ENCODE data around the gene DAB1.

Gene DAB1

GRCh38 chr1:57229998-57230397 is 193.9 kb downstream of the DAB1 start:
- no peaks in the 10 kb centered on the region for H3K36me3 ChIP-seq (ENCODE audit: control insufficient read depth in 2 of 2, insufficient read depth in 1 of 2, low read length in 2 of 2)
- no peak for TF ChIP-seq ATF2 (tag by site-specific recombination; IDR thresholded peaks at IDR 0.05; ENCODE audit: low read depth)
- TF ChIP-seq ZBTB7A (tag by site-specific recombination; IDR thresholded peaks at IDR 0.05; ENCODE audit: low read depth): no peak
- TF ChIP-seq OVOL3 (tag by site-specific recombination; IDR thresholded peaks at IDR 0.05): no peak
- no peak for TF ChIP-seq CTCF (tag by site-specific recombination; IDR thresholded peaks at IDR 0.05)
- no peak for TF ChIP-seq SCRT2 (tag by site-specific recombination; IDR thresholded peaks at IDR 0.05)
- TF ChIP-seq ZNF140 (tag by site-specific recombination; IDR thresholded peaks at IDR 0.05): no peak
- POLR2A ChIA-PET: no interaction called here

GRCh38 chr1:57229076-57229475 is 194.8 kb downstream of the DAB1 start:
- POLR2A ChIA-PET: no interaction called here
- no peak for TF ChIP-seq BCL11A (tag by site-specific recombination; IDR thresholded peaks at IDR 0.05; ENCODE audit: low read depth)
- no peak for TF ChIP-seq ZNF404 (tag by site-specific recombination; IDR thresholded peaks at IDR 0.05)
- no peak for TF ChIP-seq ZNF311 (tag by site-specific recombination; IDR thresholded peaks at IDR 0.05; ENCODE audit: borderline replicate concordance)
- TF ChIP-seq GLIS1 (tag by site-specific recombination; IDR thresholded peaks at IDR 0.05): peak; percentile 65
- no peak for TF ChIP-seq ZNF416 (tag by site-specific recombination; IDR thresholded peaks at IDR 0.05)
- no peak for TF ChIP-seq ZNF138 (tag by site-specific recombination; IDR thresholded peaks at IDR 0.05; ENCODE audit: borderline replicate concordance)
- TF ChIP-seq HIC1 (tag by site-specific recombination; IDR thresholded peaks at IDR 0.05): no peak
- no peak for TF ChIP-seq ZBTB20 (tag by site-specific recombination; IDR thresholded peaks at IDR 0.05)
- TF ChIP-seq ZNF629 (tag by site-specific recombination; IDR thresholded peaks at IDR 0.05): no peak
- CTCF ChIA-PET: no interaction called here

More at GRCh38 chr1:57229998-57230397, 193.9 kb downstream of the DAB1 start:
- no peak overlapping the region for H3K27ac ChIP-seq (ENCODE audit: extremely low read depth, low read depth, low read length)
- no peaks in the 10 kb centered on the region for H3K4me1 ChIP-seq (ENCODE audit: control insufficient read depth, insufficient read depth, low read length)
- no peak overlapping the region for H3K4me3 ChIP-seq (ENCODE audit: low read depth, low read length)
- H3K9me3 ChIP-seq (ENCODE audit: control insufficient read depth, insufficient read depth, low read depth, low read length): no peaks in the 10 kb centered on the region
- CTCF ChIA-PET: interaction anchor here (0.6 kb wide), 1 partner anchor 173 kb away, joined by 3 read pairs; no protein-coding TSS in a partner anchor

GRCh38 chr1:57222801-57223200 is 201.1 kb downstream of the DAB1 start:
- Histone ChIP-seq H3K27ac (ENCODE audit: extremely low read depth, low read depth, low read length) (no peak overlapping the region), H3K4me3 (ENCODE audit: low read depth, low read length) (no peak overlapping the region), H3K36me3 (ENCODE audit: control insufficient read depth in 2 of 2, insufficient read depth in 1 of 2, low read length in 2 of 2) (no peaks in the 10 kb centered on the region), H3K4me1 (ENCODE audit: control insufficient read depth, insufficient read depth, low read length) (no peaks in the 10 kb centered on the region), H3K9me3 (ENCODE audit: control insufficient read depth, insufficient read depth, low read depth, low read length) (no peaks in the 10 kb centered on the region)
- POLR2A ChIA-PET: no interaction called here
- CTCF ChIA-PET: interaction anchor here (0.8 to 1.0 kb wide), 2 partner anchors 9 to 13 kb away, joined by 3 read pairs; no protein-coding TSS in a partner anchor
- TF ChIP-seq ZNF777 (tag by site-specific recombination; IDR thresholded peaks at IDR 0.05; ENCODE audit: borderline replicate concordance): no peak
- TF ChIP-seq KLF1 (tag by site-specific recombination; IDR thresholded peaks at IDR 0.05): no peak
- no peak for TF ChIP-seq ZEB2 (tag by site-specific recombination; IDR thresholded peaks at IDR 0.05)
- TF ChIP-seq ZFP37 (tag by site-specific recombination; IDR thresholded peaks at IDR 0.05): no peak
- no peak for TF ChIP-seq ZNF426 (tag by site-specific recombination; IDR thresholded peaks at IDR 0.05)
- no peak for TF ChIP-seq ZSCAN30 (tag by site-specific recombination; IDR thresholded peaks at IDR 0.05)
- no peak for TF ChIP-seq ZNF610 (tag by site-specific recombination; IDR thresholded peaks at IDR 0.05; ENCODE audit: borderline replicate concordance)
- TF ChIP-seq TCF7L2 (IDR thresholded peaks at IDR 0.05; ENCODE audit: borderline replicate concordance, low read depth, low read length): no peak
- TF ChIP-seq GLI4 (tag by site-specific recombination; IDR thresholded peaks at IDR 0.05): no peak
- TF ChIP-seq OSR2 (tag by site-specific recombination; IDR thresholded peaks at IDR 0.05): no peak
- no peak for TF ChIP-seq ZNF792 (tag by site-specific recombination; IDR thresholded peaks at IDR 0.05)
- no peak for TF ChIP-seq ELK4 (IDR thresholded peaks at IDR 0.05; ENCODE audit: borderline replicate concordance, low read depth, low read length)
- no peak for TF ChIP-seq ZNF707 (tag by site-specific recombination; IDR thresholded peaks at IDR 0.05)

More at GRCh38 chr1:57229076-57229475, 194.8 kb downstream of the DAB1 start:
- Histone ChIP-seq H3K27ac (ENCODE audit: extremely low read depth, low read depth, low read length) (no peak overlapping the region), H3K36me3 (ENCODE audit: control insufficient read depth in 2 of 2, insufficient read depth in 1 of 2, low read length in 2 of 2) (no peaks in the 10 kb centered on the region), H3K9me3 (ENCODE audit: control insufficient read depth, insufficient read depth, low read depth, low read length) (no peaks in the 10 kb centered on the region), H3K4me3 (ENCODE audit: low read depth, low read length) (no peak overlapping the region), H3K4me1 (ENCODE audit: control insufficient read depth, insufficient read depth, low read length) (no peaks in the 10 kb centered on the region)
